B cell (primary cell): ENCODE results near the gene NUP54. TPM values are rescaled to one million over a fixed set of nuclear protein-coding genes. Genes with fewer than 3 reads are reported as not detected.

Experiments
- ATAC-seq: fragments of 200-7000 bp; cut with Tn5 transposase; one replicate; pipeline ENCODE4 v1.10.0; 2021; ENCODE audit warnings: low read depth, mild to moderate bottlenecking, moderate number of reproducible peaks, moderate library complexity
- CTCF ChIA-PET: fragments of 350-600 bp; sonication (Branson Sonifier 250); formaldehyde crosslinking; loops from one replicate; lab custom pipeline; 2021; ENCODE audit warnings: antibody characterized with exemption, inconsistent platforms; lab: Charles Lee
- POLR2A ChIA-PET: fragments of 350-600 bp; sonication (Branson Sonifier 250); formaldehyde crosslinking; loops from one replicate; lab custom pipeline; 2021; ENCODE audit warnings: antibody characterized with exemption; lab: Charles Lee
- DNase-seq: peaks from one replicate; pipeline ENCODE4 v3.0.0; 2013
- H2AFZ ChIP-seq: 2 replicates; pipeline ENCODE4 v1.6.1; 2012; ENCODE audit warnings: mild to moderate bottlenecking, low read depth, low read length; ENCODE audit not compliant: insufficient read depth, poor library complexity, severe bottlenecking
- H3K27ac ChIP-seq, 2 donors: 1 replicate in 1 of 2; 2 replicates in 1 of 2; pipeline ENCODE4 v1.5.1; 2012 to 2013; ENCODE audit warnings: low read length in 2 of 2, mild to moderate bottlenecking in 2 of 2, moderate library complexity in 1 of 2
- H3K27me3 ChIP-seq, 4 experiments: fragments of 200-600 bp in 1 of 4; sonication (generic) in 1 of 4; replicated peaks in 1 of 4; 1 replicate in 2 of 4; 2 replicates in 2 of 4; pipeline versions ENCODE4 v1.6.1 to v1.7.0; 2013 to 2016; ENCODE audit warnings: low read length in 3 of 4, mild to moderate bottlenecking in 2 of 4, mixed read lengths in 1 of 4, moderate library complexity in 1 of 4; ENCODE audit not compliant: insufficient read depth in 4 of 4, control insufficient read depth in 3 of 4; ENCODE audit errors: control extremely low read depth in 1 of 4
- H3K36me3 ChIP-seq, 2 experiments: replicated peaks in 1 of 2; 1 replicate in 1 of 2; 2 replicates in 1 of 2; pipeline versions ENCODE4 v1.6.1 to v1.7.1; 2013; ENCODE audit warnings: low read length in 1 of 2; ENCODE audit not compliant: insufficient read depth in 2 of 2, control insufficient read depth in 1 of 2; ENCODE audit errors: control extremely low read depth in 1 of 2, extremely low read depth in 1 of 2
- H3K4me1 ChIP-seq, 2 donors: fragments of 200-600 bp in 1 of 2; sonication (generic) in 1 of 2; 1 replicate in 1 of 2; 2 replicates in 1 of 2; pipeline versions ENCODE4 v1.5.1 to v1.6.1; 2013 to 2017; ENCODE audit warnings: low read length in 2 of 2; ENCODE audit not compliant: control insufficient read depth in 2 of 2, insufficient read depth in 2 of 2
- H3K4me2 ChIP-seq: replicated peaks from 2 replicates; pipeline ENCODE3; 2012; ENCODE audit warnings: mild to moderate bottlenecking, low read depth, low read length; ENCODE audit not compliant: poor library complexity, severe bottlenecking
- H3K4me3 ChIP-seq, 5 experiments: fragments of 200-600 bp in 1 of 5; sonication (generic) in 1 of 5; 1 replicate in 3 of 5; 2 replicates in 2 of 5; pipeline versions ENCODE4 v1.5.1 to v1.7.0; 2011 to 2016; ENCODE audit warnings: low read length in 4 of 5, mild to moderate bottlenecking in 4 of 5, low read depth in 2 of 5, control low read depth in 1 of 5, moderate library complexity in 1 of 5; ENCODE audit not compliant: insufficient read depth in 1 of 5; ENCODE audit errors: control extremely low read depth in 1 of 5, extremely low read depth in 1 of 5
- H3K79me2 ChIP-seq: fragments of 200-600 bp; sonication (generic); one replicate; pipeline ENCODE4 v1.6.0; 2016; ENCODE audit warnings: low read length; ENCODE audit not compliant: control insufficient read depth, insufficient read depth
- H3K9ac ChIP-seq: fragments of 200-600 bp; sonication (generic); 2 replicates; pipeline ENCODE4 v1.6.1; 2017; ENCODE audit warnings: mild to moderate bottlenecking, low read length, moderate library complexity
- H3K9me3 ChIP-seq, 3 donors: one replicate each; pipeline versions ENCODE4 v1.6.1 to v1.7.1; 2013; ENCODE audit warnings: low read length in 2 of 3; ENCODE audit not compliant: control insufficient read depth in 2 of 3, insufficient read depth in 1 of 3; ENCODE audit errors: control extremely low read depth in 1 of 3
- H4K20me1 ChIP-seq: 2 replicates; pipeline ENCODE4 v1.6.0; 2012; ENCODE audit warnings: mild to moderate bottlenecking, low read length; ENCODE audit not compliant: insufficient read depth, control insufficient read depth, poor library complexity, severe bottlenecking
- H3K27ac Mint-ChIP-seq: one replicate; pipeline ENCODE4 v1.8.0; 2021; ENCODE audit warnings: mixed read lengths
- H3K27me3 Mint-ChIP-seq: one replicate; pipeline ENCODE4 v1.8.0; 2021; ENCODE audit warnings: mixed read lengths
- H3K4me1 Mint-ChIP-seq: one replicate; pipeline ENCODE4 v1.8.0; 2021; ENCODE audit warnings: mixed read lengths
- H3K4me3 Mint-ChIP-seq: one replicate; pipeline ENCODE4 v1.8.0; 2021; ENCODE audit warnings: mixed read lengths
- H3K9me3 Mint-ChIP-seq: one replicate; pipeline ENCODE4 v1.8.0; 2022; ENCODE audit warnings: mixed read lengths; ENCODE audit not compliant: insufficient read depth
- CTCF ChIP-seq: fragments of 200-600 bp; IDR thresholded peaks from one replicate; pipeline ENCODE4 v1.8.0; 2022; ENCODE audit warnings: antibody characterized with exemption, mild to moderate bottlenecking
- EZH2 ChIP-seq: IDR thresholded peaks from 2 replicates; pipeline ENCODE4 v1.6.1; 2012; ENCODE audit warnings: borderline replicate concordance, low read depth, mild to moderate bottlenecking, moderate library complexity, low read length; ENCODE audit not compliant: insufficient read depth, poor library complexity, severe bottlenecking
- WGBS: methylation state at CpG from one replicate; pipeline ENCODE4 v1.1.5; 2013; ENCODE audit warnings: missing lambda C conversion rate; ENCODE audit not compliant: insufficient coverage; 5-methylcytosine and 5-hydroxymethylcytosine counted together
- intact Hi-C: fragments of 100-400 bp; cut with micrococcal nuclease; formaldehyde crosslinking; loops from one replicate; pipeline ENCODE4 v1.10.0; 2022
- polyA plus RNA-seq: library from polyadenylated mRNA; depleted of rRNA; stranded (reverse); fragments of >200 nt; gene quantifications from 2 replicates; pipeline ENCODE4 v1.2.3, GENCODE V29; 2012
- total RNA-seq, 2 donors: library from RNA; stranded (reverse); fragments of 120-200 nt in 1 of 2; gene quantifications; 1 replicate in 1 of 2; 2 replicates in 1 of 2; pipeline versions ENCODE4 v1.2.3 to v1.2.4, GENCODE V29; 2013 to 2022

The NUP54 gene
- total and polyA plus RNA-seq, 2 donors (not counting 1 experiment from before 2014, with no cell fraction given): 17.4 to 71.4 TPM

DNA sequence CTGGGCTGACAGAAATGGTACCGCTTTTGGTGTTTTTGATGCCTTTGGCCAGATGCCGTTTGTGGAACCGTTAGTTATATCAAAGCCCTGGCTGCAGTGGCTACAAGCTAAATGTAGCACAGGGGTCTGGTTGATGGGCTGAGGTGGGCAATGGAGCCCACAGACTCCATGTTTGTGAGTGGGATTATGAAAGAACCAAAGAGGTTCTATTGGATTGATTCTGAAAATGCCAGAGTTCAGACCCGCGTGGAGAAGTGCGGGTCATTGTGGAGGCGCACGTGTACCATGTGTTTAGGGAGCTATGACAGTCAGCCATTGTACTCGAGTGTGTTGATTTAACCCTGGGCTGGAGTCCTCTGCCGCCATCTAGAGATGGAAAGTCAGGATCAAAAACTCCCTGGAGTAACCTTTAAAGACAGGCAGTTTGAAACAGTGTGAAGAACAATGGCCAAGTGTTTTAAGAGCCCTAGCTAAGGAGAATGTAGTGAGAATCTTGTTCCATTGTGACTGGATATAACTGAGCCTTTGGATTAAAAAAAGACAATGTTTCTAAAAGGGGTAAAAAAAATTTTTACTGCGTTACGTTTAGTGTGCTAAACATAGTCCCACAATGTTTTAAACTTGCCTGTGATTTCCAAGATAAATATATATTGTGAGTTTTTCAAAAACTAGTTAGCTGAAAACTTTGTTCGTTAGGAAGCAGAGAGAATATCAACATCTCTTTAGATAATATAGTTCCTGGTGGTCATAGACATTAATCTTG lies 61.0 kb downstream of the NUP54 start:
- Mint-ChIP-seq H3K27me3 (peaks cover 4% of the 10 kb centered on the region), H3K4me1 (peaks cover 7% of the 10 kb centered on the region), H3K4me3 (no peak overlapping the region), H3K27ac (no peak overlapping the region), H3K9me3 (no peaks in the 10 kb centered on the region)
- peaks cover 0 to 2% (median 0%) of the 10 kb centered on the region in 4 experiments for H3K27me3 ChIP-seq
- H3K9me3 ChIP-seq: no peaks in the 10 kb centered on the region
- TF ChIP-seq CTCF (no peak), EZH2 (no peak)
- ChIA-PET POLR2A (no interaction called here), CTCF (interaction anchor here (0.8 to 3.5 kb wide), 2 partner anchors 19 to 91 kb away, joined by 3 to 16 read pairs; no protein-coding TSS in a partner anchor)
- peaks cover 4 to 7% of the 10 kb centered on the region in 2 donors for H3K4me1 ChIP-seq
- ATAC-seq (no peak), DNase-seq (peak; percentile 10)
- H3K27ac ChIP-seq: no peak overlapping the region
- no peaks in the 10 kb centered on the region for H3K79me2 ChIP-seq
- H3K4me3 ChIP-seq: no peak overlapping the region
- no peak overlapping the region for H2AFZ ChIP-seq
- 58% methylated on average over 10 of the region's 13 CpGs for WGBS
- H4K20me1 ChIP-seq: no peaks in the 10 kb centered on the region
- H3K36me3 ChIP-seq: no peaks in the 10 kb centered on the region
- intact Hi-C loops: no loop called here
- H3K4me2 ChIP-seq: no peak overlapping the region
- no peak overlapping the region for H3K9ac ChIP-seq

GRCh38 chr4:76084542-76084941 lies 63.7 kb downstream of the NUP54 start:
- intact Hi-C loops: no loop called here
- H3K4me1 Mint-ChIP-seq: no peaks in the 10 kb centered on the region

More at GRCh38 chr4:76084542-76084941, 63.7 kb downstream of the NUP54 start:
- CTCF ChIA-PET: interaction anchor here (2.3 kb wide), 1 partner anchor 89 kb away, joined by 9 read pairs; no protein-coding TSS in a partner anchor
- H3K27ac Mint-ChIP-seq: no peak overlapping the region
- no peaks in the 10 kb centered on the region for H3K9me3 Mint-ChIP-seq
- WGBS: no CpG with 5 or more reads among the region's 1 CpG
- TF ChIP-seq CTCF (no peak), EZH2 (no peak)
- no peak overlapping the region for H3K4me3 Mint-ChIP-seq
- Histone ChIP-seq H3K4me2 (no peak overlapping the region), H3K4me3 (no peak overlapping the region), H3K27ac (no peak overlapping the region), H3K79me2 (no peaks in the 10 kb centered on the region), H3K36me3 (no peaks in the 10 kb centered on the region), H3K4me1 (no peaks in the 10 kb centered on the region), H3K27me3 (peaks cover 0 to 2% (median 0%) of the 10 kb centered on the region in 4 experiments), H3K9ac (no peak overlapping the region), H4K20me1 (no peaks in the 10 kb centered on the region), H3K9me3 (no peaks in the 10 kb centered on the region), H2AFZ (no peak overlapping the region)
- DNase-seq: no peak
- POLR2A ChIA-PET: no interaction called here
- H3K27me3 Mint-ChIP-seq: peaks cover 11% of the 10 kb centered on the region
- no peak for ATAC-seq
